Activated effector memory CD4-positive, alpha-beta T cell treated with Interleukin-2 at 50 U/mL for 16 hours (primary cell): Measurements from ENCODE around the gene FDCSP.
"Not testable (repeated sequence)": the region's sequence is repeated elsewhere in the genome, so short reads cannot be mapped to it uniquely, and the experiment has no call there.

Source experiments
- DNase-seq: peaks from one replicate; pipeline ENCODE4 v3.0.0-alpha.2; 2020

FDCSP gene

GRCh38 chr4:70239884-70240591, 14.1 kb downstream of the FDCSP start:
- DNase-seq = no peak

DNA sequence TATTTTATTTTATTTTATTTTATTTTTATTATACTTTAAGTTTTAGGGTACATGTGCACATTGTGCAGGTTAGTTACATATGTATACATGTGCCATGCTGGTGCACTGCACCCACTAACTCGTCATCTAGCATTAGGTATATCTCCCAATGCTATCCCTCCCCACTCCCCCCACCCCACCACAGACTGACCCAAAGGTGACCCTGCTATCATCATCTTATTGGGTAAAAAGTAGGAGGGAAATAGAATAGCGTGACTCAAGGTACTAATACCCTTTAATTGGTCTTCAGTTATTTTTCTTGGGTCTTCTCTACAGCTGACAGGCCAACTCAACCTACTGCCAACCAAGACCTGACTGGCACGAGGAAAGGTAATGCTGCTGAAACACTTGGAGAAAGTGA, 16.4 kb downstream of the FDCSP start, which contains the start of gene CSN3:
Gene CSN3 (plus strand): TSS at position 301 of the 400 bp plus-strand sequence. CDS start 2,223 bp downstream, outside the sequence.
- not testable (repeated sequence) for DNase-seq

- no peak for DNase-seq
Measured at GRCh38 chr4:70243091-70243490, 17.2 kb downstream of the FDCSP start.

GRCh38 chr4:70251250-70251944, 25.5 kb downstream of the FDCSP start:
- no peak for DNase-seq

GRCh38 chr4:70251945-70252277, 26.0 kb downstream of the FDCSP start:
- DNase-seq = no peak

GRCh38 chr4:70269674-70270073, 43.8 kb downstream of the FDCSP start:
- no peak for DNase-seq

DNA sequence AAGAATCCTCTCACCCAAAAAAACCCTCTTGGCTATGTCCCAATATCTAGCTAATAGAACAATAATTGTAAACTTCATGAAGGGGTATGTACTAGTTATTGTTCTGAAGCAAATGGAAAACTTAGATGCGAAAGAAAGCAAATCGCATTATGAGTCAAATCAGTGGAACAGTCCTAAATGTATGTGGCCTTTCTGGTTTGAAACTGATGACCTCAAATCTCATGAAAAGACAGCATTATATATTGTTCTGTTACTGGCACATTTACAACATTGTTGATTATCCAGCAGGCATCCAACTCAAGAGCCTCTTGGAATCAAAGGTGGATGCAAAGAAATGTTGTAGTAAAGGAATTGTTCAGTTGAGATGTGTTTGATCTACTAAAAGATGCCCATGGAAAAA, 51.2 kb downstream of the FDCSP start:
- no peak for DNase-seq

GRCh38 chr4:70280567-70280966, 54.6 kb downstream of the FDCSP start:
- DNase-seq = no peak
